Fibroblast of gingiva (primary cell): ENCODE results near the gene SECTM1.

ENCODE experiments used
- DNase-seq: peaks from one replicate; pipeline ENCODE4 v3.0.0-alpha.2; 2011; ENCODE audit warnings: low read depth

Gene SECTM1

GRCh38 chr17:82298538-82299421 lies 34.8 kb downstream of the SECTM1 start:
- DNase-seq: no peak

- peak; percentile 96 for DNase-seq
Measured at GRCh38 chr17:82297714-82298537, 35.6 kb downstream of the SECTM1 start.

- DNase-seq: peak; percentile 94
Measured at GRCh38 chr17:82297280-82297713, 36.3 kb downstream of the SECTM1 start.

- DNase-seq: no peak
Measured at GRCh38 chr17:82296511-82297279, 36.9 kb downstream of the SECTM1 start.

- no peak for DNase-seq
Measured at GRCh38 chr17:82295472-82295814, 38.1 kb downstream of the SECTM1 start.

GRCh38 chr17:82294064-82294773 lies 39.3 kb downstream of the SECTM1 start:
- peak; percentile 44 for DNase-seq

- peak; percentile 99 for DNase-seq
Measured at GRCh38 chr17:82292251-82293154, 41.1 kb downstream of the SECTM1 start.

GRCh38 chr17:82291582-82292250 lies 41.9 kb downstream of the SECTM1 start:
- DNase-seq: no peak

GRCh38 chr17:82287868-82288801 lies 45.4 kb downstream of the SECTM1 start:
- DNase-seq: peak; percentile 35

- DNase-seq: no peak
Measured at GRCh38 chr17:82287013-82287867, 46.3 kb downstream of the SECTM1 start.

- DNase-seq: no peak
Measured at GRCh38 chr17:82285141-82285540, 48.4 kb downstream of the SECTM1 start.

GRCh38 chr17:82283208-82283749 lies 50.3 kb downstream of the SECTM1 start:
- peak; percentile 39 for DNase-seq

- no peak for DNase-seq
Measured at GRCh38 chr17:82282239-82283207, 51.0 kb downstream of the SECTM1 start.

- DNase-seq: no peak
Measured at GRCh38 chr17:82281502-82282238, 51.9 kb downstream of the SECTM1 start.

- DNase-seq: no peak
Measured at GRCh38 chr17:82281076-82281475, 52.5 kb downstream of the SECTM1 start.

- no peak for DNase-seq
Measured at GRCh38 chr17:82280537-82280936, 53.0 kb downstream of the SECTM1 start.
